NCI-H1694 treated with DMSO at 0.1 percent for 48 hours (cell line): ENCODE data around the gene SLC12A6.

Experiments
- DNase-seq: peaks from one replicate; lab custom pipeline; 2025; lab: John Stamatoyannopoulos, UW

The SLC12A6 gene

DNA sequence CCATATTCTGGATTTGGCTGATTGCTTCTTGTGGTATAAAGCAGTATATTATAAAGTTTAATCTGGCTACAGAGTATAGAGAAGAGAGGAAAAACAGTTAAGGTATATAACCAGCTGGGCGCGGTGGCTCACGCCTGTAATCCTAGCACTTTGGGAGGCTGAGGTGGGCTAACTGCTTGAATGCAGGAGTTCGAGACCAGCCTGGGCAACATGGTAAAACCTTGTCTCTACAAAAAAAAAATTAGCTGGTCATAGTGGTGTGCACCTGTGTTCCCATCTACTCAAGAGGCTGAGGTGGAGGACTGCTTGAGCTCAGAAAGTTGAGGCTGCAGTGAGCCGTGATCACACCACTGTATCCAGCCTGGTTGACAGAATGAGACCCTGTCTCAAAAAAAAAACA, 7.3 kb downstream of the SLC12A6 start:
- DNase-seq, result no peak

DNA sequence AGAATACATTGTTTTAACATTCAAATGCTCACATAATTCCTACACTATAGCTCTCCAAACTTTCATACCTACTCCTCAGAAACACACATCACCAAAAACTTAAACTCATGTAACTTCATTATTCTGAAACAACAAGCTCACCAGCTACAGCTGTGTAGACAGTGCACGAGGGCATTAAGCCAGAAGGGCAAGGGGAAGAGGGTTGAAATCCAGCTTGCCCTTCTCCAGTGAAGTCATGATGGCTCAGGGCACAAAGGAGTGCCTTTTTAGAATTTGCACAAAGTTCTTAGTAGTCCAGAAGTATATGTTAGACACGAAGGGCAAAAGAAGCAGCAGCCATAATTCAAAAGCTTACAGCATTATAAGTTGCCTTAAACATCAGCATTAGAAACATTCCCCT, 8.6 kb downstream of the SLC12A6 start:
- no peak for DNase-seq

DNA sequence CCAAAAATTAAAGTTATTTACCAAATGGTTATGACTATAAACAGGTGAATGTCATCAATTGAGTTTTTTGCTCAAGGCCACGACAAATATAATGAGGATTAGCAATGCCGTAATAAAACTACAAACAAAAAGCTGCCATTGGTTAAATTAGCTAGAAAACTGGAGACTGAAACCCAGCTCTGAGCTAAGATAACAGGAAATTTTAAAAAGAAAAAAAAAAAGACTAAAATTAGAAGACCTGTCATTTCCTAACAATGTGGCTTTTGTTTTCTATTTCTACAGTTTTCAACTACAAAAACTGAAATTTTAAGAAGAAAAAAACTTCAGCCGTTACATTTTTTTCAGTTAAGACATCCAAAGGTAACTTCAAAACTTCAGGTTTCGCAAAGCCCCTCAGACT, 9.7 kb downstream of the SLC12A6 start:
- DNase-seq, result no peak

DNA sequence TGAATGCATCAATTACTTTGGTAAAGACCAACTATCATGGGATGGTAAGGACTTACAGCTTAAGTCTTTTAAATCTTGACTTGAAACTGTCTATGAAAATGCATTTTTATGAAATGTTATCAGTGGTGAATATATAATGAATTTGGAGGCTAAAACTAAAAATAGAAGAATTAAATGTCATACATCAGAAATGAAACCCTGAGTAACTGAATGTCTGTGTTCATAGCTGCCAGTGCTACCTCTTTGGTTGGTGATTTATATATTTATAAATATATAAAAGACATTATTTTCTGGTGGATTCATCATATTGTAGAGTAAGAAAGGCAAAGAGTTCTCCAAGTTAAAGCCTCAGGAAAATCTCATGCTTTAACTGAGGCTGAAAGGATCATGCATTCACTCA, 12.2 kb downstream of the SLC12A6 start:
- DNase-seq, result no peak

DNA sequence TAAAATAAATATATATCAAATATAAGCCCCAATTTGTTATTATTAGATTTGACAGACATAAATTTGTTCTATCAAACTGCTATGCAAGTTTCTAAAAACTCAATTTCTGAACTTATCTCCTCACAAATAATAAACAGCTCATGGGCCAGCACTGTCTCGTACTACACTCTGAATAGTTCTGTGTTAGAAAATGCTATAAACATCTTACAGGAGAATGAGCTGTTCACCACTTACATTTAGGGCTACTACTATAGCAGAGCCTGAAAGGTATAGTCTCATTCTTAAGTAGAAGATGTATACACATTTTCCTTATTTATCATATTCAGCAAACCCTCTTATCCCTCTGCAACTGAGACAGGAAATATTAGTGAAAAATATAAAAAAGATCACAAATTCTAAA, 12.6 kb downstream of the SLC12A6 start:
- no peak for DNase-seq

DNA sequence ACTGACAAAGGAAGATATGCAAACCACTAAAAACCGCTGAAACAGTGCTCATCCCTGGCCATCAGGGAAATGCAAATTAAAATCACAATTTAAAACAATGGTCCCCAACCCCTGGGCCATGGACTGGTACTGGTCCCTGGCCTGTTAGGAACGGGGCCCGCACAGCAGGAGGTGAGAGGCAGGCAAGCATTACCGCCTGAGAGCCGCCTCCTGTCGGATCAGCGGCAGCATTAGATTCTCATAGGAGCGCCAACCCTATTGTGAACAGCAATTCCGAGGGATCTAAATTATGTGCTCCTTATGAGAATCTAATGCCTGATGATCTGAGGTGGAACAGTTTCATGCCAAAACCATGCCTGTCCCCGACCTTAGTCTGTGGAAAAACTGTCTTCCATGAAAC, 14.4 kb downstream of the SLC12A6 start:
- DNase-seq, result no peak

DNA sequence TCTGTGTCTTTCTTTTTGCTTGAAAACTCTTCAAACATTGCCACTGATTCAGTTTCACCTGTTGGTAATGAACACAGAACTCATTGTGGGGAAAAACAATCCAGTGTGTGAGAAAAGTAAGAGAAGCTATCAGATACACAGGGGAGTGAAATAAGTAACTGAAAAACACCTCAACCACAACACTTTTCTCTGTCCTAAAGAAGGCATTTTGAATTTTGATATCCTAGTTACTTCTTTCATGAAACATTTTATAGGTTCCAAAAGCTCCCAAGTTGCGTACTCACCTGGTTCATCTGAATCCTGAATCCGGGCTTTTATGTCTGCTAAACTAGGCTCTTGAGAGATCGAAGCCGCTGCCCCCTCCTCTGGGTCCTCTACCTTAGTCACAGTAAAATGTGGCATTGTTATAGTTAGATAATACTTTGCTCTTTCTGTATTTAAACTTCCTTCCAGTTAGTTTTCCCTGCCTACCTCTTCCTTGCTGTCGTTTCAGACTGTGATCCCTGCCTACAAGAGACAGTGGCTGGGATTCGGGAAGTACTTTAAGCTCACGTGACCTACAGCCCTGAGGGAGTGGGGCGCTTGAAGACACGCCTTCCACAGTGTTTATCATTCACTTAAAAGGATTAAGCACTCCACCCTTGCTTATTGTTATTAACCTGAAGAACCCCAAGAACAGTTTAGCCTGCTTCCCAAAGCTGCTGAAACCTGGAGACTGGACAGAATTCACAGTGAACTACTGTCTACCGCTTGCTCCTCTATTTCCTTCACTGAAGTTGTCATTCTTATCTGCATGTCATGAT, 19.1 kb downstream of the SLC12A6 start:
- DNase-seq, result no peak

DNA sequence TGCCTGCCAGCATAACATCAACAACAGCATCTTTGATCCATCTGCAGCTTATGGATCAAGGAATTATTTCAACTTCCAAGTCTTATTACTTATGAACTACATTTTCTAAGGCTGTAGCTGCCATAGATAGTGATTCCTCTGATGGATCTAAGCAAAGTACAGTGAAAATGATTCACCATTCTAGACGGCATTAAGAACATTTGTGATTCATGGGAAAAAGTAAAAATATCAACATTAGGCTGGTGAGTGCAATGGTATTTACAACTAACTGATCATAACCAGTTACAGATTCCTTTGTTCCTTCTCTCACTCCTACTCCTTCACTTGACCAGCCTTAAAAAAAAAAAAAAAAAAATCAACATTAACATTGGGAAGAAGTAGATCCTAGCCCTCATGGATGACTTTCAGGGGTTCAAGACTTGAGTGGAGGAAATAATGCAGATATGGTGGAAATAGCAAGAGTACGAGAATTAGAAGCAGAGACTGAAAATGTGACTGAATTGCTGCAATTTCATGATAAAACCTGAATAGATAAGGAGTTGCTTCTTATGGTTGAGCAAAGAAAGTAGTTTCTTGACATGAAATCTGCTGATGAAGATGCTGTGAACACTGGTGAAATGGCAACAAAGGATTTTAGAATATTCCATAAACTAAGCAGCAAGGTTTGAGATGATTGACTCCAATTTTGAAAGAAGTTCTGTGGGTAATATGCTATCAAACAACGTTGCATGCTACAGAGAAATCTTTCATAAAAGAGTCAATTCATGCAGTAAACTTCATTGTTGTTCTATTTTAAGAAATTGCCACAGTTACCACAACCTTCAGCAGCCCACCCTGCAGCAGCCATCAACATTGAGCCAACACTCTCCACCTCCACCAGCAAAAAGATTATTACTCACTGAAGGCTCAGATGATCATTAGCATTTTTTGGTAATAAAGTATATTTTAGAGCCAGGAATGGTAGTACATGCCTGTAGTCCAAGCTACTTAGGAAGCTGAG, 22.8 kb downstream of the SLC12A6 start:
- DNase-seq, result no peak

DNA sequence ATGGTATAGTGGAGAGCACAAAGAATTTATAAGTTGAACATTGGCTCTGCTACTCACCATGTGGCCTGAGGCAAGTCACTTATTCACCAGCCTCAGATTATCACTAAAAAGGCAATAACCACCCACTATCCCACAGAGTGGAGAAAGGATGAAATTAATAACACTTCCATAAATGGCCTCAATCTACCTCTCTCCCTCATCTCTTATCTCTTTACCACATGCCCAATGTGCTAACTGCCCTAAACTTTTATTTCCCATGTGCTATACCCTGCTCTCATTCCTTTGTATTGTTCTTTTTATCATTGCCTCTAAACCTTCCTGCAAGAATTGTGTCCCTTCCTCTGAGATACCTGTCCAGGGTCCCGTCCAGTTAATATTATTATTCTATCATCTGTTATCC, 26.0 kb downstream of the SLC12A6 start:
- DNase-seq, result no peak

DNA sequence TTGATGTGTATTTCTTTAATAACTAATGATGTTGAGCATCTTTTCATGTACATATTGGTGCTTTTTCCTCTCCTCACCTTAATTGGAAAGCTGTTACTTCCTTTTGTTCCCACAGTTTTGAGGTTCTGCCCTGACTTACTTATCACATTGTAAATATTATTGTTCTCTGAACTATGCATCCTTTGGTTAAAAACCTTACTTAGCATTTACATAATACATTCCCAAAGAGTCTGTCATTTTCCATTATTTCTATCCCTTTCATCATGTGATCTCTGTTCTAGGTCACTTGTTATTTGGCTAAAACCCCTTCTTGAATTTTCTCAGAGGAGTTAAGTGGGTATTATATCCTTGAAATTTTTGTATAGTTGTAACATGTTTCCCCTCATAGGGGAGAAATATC, 33.0 kb downstream of the SLC12A6 start:
- DNase-seq, result no peak

DNA sequence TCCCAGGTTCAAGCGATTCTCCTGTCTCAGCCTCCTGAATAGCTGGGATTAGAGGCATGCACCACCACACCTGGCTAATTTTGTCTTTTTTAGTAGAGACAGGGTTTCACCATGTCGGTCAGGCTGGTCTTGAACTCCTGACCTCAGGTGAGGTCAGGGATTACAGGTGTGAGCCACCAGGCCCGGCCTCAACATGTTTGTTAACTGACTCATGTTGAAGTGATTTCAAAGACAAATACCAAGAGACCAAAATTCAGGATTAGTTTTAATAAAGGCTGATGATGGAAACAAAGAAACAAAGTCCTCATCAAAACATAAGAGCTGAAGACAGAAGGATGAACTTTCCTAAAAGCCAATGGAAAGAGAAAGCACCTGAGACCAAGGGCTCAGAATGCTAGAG, 36.5 kb downstream of the SLC12A6 start:
- DNase-seq, result no peak

DNA sequence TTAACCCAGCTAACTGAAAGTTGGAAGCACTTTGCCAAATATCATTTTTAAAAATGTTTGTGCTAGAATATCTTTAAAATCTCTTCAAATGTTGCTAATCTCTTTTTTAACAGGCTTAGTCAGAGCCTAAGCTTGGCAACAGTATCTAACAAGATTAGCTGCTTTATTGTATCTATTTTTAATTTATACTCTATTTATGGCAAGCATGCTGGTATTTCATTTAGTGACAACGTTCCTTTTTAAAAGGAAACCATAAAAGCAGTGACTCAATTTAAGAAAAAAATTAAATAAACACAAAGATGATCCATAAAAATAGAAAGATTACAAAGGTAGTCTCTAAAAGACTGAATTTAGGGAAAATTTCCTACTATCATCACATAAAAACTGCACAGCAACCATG, 40.5 kb downstream of the SLC12A6 start:
- no peak for DNase-seq

DNA sequence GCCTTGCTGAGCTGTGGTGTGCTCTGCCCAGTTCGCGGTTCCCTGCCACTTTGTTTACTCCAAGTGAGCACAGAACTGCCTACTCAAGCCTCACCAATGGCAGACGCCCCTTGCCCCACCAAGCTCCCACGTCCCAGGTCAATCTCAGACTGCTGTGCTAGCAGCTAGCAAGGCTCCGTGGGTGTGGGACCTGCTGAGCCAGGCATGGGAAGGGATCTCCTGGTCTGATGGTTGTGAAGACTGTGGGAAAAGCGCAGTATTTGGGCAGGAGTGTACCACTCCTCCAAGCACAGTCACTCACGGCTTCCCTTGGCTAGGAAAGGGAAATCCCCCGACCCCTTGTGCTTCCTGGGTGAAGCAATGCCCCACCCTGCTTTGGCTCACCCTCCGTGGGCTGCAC, 45.0 kb downstream of the SLC12A6 start:
- no peak for DNase-seq

DNA sequence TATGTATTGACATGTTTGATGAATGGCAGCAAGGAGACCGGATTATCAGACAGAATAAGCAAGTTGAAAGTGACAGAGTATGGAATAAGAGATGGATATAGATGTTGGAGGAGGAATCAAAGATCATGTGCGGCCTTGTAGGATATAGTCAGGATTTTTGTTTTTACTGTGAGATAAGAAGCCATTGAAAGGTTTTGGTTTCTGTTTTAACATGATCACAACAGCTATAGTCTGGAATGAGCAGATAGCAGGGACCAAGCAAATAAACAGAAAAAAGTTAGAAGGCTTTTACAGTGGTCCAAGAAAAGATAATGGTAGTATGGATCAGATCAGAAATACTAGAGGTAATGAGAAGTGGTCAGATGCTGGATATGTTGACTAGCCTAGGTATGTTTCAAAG, 52.6 kb downstream of the SLC12A6 start:
- no peak for DNase-seq

DNA sequence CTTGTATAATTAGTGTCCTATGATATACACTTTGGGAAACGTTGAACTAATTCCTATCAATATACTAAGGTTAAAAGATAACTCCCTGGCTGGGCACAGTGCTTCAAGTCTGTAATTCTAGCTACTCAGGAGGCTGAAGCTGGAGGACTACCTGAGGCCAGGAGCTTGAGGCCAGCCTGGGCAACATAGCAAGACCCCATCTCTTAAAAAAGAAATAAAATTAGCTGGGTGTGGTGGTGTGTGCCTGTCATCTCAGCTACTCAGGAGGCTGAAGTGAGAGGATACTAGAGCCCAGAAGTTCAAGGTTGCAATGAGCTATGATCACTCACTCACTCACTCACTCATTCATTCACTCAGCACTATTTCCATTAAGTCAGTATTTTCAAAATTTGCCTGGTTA, 55.2 kb downstream of the SLC12A6 start:
- no peak for DNase-seq

DNA sequence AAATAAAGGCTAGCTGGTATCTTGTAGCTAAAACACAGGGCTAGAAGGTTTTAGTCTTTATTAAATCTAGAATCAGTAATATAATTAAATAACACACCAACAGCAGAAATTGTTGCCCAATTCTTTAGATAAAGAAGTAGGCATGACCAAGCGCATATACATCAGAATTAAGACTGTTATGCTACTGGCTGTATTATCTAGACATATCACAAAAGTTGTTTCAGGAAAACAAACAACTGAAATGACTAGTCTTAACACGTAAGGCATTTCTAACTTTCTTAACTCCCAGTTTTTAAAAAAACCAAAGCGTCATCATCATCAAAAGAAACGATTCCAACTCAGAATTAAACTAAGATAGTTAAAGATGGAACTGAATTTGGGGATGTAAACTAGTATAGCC, 57.4 kb downstream of the SLC12A6 start:
- no peak for DNase-seq

DNA sequence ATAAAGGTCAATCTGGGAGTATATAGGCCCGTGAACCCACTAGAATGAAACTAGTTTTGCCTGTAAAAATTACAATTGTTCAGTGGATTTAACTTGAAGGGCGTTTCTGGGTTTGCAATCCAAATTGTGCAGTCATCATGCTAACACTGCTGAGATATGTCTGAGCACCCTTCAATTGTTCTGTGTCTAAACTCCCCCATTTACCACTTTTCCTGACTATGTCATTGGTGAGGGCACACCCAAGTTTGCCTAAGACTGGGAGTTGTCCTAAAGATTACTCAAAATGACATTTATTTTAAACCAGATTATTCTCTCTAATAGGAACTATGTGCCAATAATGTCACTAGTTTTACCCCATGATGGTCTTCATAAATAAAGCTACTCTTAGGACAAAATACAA, 58.2 kb downstream of the SLC12A6 start:
- no peak for DNase-seq

DNA sequence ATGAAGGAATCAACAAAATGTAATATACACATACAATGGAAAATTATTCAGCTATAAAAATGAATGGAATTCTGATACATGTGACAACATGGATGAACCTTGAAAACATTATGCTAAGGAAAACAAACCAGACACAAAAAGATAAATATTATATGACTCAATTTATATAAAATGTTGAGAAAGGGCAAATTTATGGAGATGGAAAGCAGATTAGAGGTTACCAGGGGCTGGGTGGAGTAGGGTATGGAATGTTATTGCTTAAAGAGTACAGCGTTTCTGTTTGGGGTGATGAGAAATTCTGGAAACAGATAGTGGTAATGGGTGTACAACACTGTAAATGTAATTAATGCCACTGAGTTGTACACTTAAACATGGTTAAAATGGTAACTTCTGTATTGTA, 61.9 kb downstream of the SLC12A6 start:
- DNase-seq, result no peak

DNA sequence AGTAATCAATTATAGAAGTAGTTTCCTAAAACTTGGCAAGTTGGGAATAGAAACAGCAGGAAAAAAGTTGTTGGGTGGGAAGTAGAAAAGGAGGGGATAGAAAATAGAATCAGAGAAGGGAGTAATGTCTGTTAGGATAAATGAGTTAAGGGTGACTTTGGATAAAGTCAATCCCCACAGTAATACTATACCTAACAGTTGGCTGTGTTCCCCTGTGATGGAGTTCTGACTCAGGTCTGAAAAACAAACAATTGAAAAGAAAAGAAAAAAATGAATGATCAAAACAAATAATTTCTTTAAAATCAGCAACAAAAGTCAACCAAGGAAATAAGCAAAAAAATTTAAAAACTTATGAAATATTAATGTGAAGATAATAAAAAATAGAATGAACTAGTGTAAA, 62.4 kb downstream of the SLC12A6 start:
- no peak for DNase-seq

DNA sequence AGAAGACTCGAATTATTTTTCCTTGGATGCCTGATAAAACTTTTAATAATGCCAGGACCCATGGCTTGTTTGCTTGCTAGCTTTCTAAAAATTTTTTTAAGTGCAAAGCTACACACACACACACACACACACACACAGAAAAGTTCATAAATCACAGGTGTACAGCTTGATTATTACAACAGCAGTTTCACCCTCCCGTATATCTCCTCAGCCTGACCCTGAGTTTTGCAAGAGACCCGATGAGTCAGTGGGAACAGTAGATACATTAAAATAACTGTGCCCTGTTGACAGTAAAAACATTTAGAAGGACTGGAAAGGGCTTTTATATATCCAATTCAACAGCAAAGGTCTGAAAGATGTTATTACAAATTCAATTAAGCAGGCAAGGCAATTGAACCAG, 66.1 kb downstream of the SLC12A6 start:
- DNase-seq, result no peak

DNA sequence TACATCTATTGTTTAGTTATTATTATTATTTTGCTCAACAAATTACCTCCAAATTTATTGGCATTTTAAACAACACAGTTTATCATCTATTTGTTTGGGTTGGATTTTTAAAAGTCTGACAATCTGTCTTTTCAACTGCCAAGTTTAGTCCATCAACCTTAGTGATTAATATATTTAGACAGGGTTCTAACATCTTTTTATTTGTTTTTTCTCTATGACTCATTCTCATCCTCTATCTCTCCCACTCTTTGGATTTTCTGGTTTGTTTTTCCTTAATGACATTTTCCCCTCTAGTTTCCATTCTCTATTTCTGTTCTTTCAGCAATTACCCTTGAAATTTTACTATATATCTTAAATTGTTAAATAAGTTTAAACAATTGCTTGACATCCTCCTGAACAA, 70.8 kb downstream of the SLC12A6 start:
- DNase-seq, result no peak

DNA sequence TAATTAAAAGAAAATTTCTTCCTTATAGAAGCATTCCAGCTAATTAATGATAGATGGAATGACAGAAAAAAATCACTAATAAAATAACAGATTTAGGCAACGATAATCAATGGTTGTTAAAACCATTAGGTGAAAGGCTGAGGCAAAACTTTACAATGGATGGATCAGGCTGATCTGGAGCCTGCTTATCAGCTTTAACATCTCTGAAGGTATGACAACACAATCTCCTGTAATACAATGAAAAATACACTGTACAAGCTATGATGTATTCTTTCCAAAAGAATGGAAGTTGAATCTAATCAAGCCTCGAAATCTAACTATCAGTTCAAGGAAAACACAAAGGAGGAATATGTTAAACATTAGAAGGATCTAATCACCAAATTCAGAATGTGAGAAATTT, 73.5 kb downstream of the SLC12A6 start:
- DNase-seq, result no peak

DNA sequence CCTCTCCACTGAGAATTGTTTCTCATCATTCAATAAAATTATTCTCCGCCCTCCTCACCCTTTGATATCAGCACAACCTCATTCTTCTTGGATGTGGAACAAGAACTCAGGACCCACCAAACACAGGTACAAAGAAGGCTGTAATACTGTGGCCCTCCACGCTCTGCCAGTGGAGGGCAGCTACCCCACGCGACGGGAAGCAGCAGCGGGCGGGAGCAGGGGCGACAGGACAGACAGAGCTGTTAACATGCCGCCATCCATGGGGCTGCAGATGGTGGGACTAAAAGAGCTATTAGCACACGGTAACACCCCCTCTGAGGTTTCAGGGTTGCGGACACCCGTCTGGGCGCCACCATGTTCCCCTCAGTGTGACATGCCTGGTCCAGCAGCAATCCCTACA, 75.2 kb downstream of the SLC12A6 start:
- DNase-seq, result no peak
